ENCODE measurements around the gene SERPINA5.
"Not testable (repeated sequence)": the region's sequence is repeated elsewhere in the genome, so short reads cannot be mapped to it uniquely, and the experiment has no call there.

Gene SERPINA5

GRCh38 chr14:94605361-94605760 is 24.1 kb downstream of the SERPINA5 start:
- Histone ChIP-seq H3K4me2 (ENCODE audit: low read length) (no peak overlapping the region), H3K36me3 (replicated peaks; ENCODE audit: low read depth, low read length) (no peaks in the 10 kb centered on the region), H4K20me1 (ENCODE audit: insufficient read depth, low read length) (no peaks in the 10 kb centered on the region), H3K79me2 (ENCODE audit: low read length) (no peaks in the 10 kb centered on the region), H2AFZ (ENCODE audit: low read depth, low read length) (no peak overlapping the region), H3K27ac (ENCODE audit: low read length) (no peak overlapping the region), H3K9ac (ENCODE audit: low read length) (no peak overlapping the region), H3K27me3 (ENCODE audit: low read depth, low read length) (peaks cover 32% of the 10 kb centered on the region), H3K9me3 (ENCODE audit: insufficient read depth, low read length) (no peaks in the 10 kb centered on the region), H3K4me1 (ENCODE audit: low read length) (no peaks in the 10 kb centered on the region), H3K4me3 (ENCODE audit: low read length) (no peak overlapping the region)
- TF ChIP-seq, protein P1, sequence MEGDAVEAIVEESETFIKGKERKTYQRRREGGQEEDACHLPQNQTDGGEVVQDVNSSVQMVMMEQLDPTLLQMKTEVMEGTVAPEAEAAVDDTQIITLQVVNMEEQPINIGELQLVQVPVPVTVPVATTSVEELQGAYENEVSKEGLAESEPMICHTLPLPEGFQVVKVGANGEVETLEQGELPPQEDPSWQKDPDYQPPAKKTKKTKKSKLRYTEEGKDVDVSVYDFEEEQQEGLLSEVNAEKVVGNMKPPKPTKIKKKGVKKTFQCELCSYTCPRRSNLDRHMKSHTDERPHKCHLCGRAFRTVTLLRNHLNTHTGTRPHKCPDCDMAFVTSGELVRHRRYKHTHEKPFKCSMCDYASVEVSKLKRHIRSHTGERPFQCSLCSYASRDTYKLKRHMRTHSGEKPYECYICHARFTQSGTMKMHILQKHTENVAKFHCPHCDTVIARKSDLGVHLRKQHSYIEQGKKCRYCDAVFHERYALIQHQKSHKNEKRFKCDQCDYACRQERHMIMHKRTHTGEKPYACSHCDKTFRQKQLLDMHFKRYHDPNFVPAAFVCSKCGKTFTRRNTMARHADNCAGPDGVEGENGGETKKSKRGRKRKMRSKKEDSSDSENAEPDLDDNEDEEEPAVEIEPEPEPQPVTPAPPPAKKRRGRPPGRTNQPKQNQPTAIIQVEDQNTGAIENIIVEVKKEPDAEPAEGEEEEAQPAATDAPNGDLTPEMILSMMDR (IDR thresholded peaks at IDR 0.05; ENCODE audit: low read depth, low read length) = no peak
- no peak for TF ChIP-seq EZH2phosphoT487 (IDR thresholded peaks at IDR 0.05; ENCODE audit: low read depth)

- H3K36me3 ChIP-seq (replicated peaks; ENCODE audit: low read depth, low read length); H3K79me2 ChIP-seq (ENCODE audit: low read length); H2AFZ ChIP-seq (ENCODE audit: low read depth, low read length); H3K27ac ChIP-seq (ENCODE audit: low read length); H3K9me3 ChIP-seq (ENCODE audit: insufficient read depth, low read length); H3K4me3 ChIP-seq (ENCODE audit: low read length); H4K20me1 ChIP-seq (ENCODE audit: insufficient read depth, low read length); H3K4me1 ChIP-seq (ENCODE audit: low read length); H3K4me2 ChIP-seq (ENCODE audit: low read length); H3K9ac ChIP-seq (ENCODE audit: low read length): not testable (repeated sequence)
- H3K27me3 ChIP-seq (ENCODE audit: low read depth, low read length) = peaks cover 32% of the 10 kb centered on the region
Measured at GRCh38 chr14:94608966-94609365, 27.7 kb downstream of the SERPINA5 start.

GRCh38 chr14:94611179-94611578 is 30.0 kb downstream of the SERPINA5 start:
- Histone ChIP-seq H4K20me1 (ENCODE audit: insufficient read depth, low read length) (no peaks in the 10 kb centered on the region), H3K27me3 (ENCODE audit: low read depth, low read length) (peaks cover 13% of the 10 kb centered on the region; the same call in 1 of the 2 replicates), H3K79me2 (ENCODE audit: low read length) (no peaks in the 10 kb centered on the region), H3K27ac (ENCODE audit: low read length) (no peak overlapping the region), H2AFZ (ENCODE audit: low read depth, low read length) (no peak overlapping the region), H3K9me3 (ENCODE audit: insufficient read depth, low read length) (no peaks in the 10 kb centered on the region), H3K9ac (ENCODE audit: low read length) (no peak overlapping the region), H3K36me3 (replicated peaks; ENCODE audit: low read depth, low read length) (no peaks in the 10 kb centered on the region), H3K4me1 (ENCODE audit: low read length) (no peaks in the 10 kb centered on the region), H3K4me2 (ENCODE audit: low read length) (no peak overlapping the region), H3K4me3 (ENCODE audit: low read length) (no peak overlapping the region)
- TF ChIP-seq, protein P1 (IDR thresholded peaks at IDR 0.05; ENCODE audit: low read depth, low read length) = no peak
- no peak for TF ChIP-seq EZH2phosphoT487 (IDR thresholded peaks at IDR 0.05; ENCODE audit: low read depth)

GRCh38 chr14:94612174-94612573 is 30.9 kb downstream of the SERPINA5 start, which contains the start of gene SERPINA3:
Gene SERPINA3, plus strand, starts transcription at chr14:94612391. Its CDS starts 2,051 bp downstream, at chr14:94614442.
- Histone ChIP-seq H3K4me3 (ENCODE audit: low read length) (no peak within 1 kb of the TSS), H3K36me3 (replicated peaks; ENCODE audit: low read depth, low read length) (no peaks in the 10 kb centered on the region), H3K27ac (ENCODE audit: low read length) (no peak within 1 kb of the TSS), H2AFZ (ENCODE audit: low read depth, low read length) (no peak within 1 kb of the TSS), H3K4me2 (ENCODE audit: low read length) (no peak within 1 kb of the TSS), H3K9me3 (ENCODE audit: insufficient read depth, low read length) (no peaks in the 10 kb centered on the region), H3K9ac (ENCODE audit: low read length) (no peak within 1 kb of the TSS), H3K27me3 (ENCODE audit: low read depth, low read length) (peaks cover 3% of the 10 kb centered on the region; the same call in 1 of the 2 replicates), H3K4me1 (ENCODE audit: low read length) (no peaks in the 10 kb centered on the region), H4K20me1 (ENCODE audit: insufficient read depth, low read length) (no peaks in the 10 kb centered on the region), H3K79me2 (ENCODE audit: low read length) (no peaks in the 10 kb centered on the region)
- TF ChIP-seq, protein P1 (IDR thresholded peaks at IDR 0.05; ENCODE audit: low read depth, low read length) = no peak
- no peak for TF ChIP-seq EZH2phosphoT487 (IDR thresholded peaks at IDR 0.05; ENCODE audit: low read depth)
